Endothelial cell of umbilical vein (primary cell): ENCODE results near the gene APH1A. TPM values are rescaled to one million over a fixed set of nuclear protein-coding genes. Genes with fewer than 3 reads are reported as not detected.
"Not testable (repeated sequence)": the region's sequence is repeated elsewhere in the genome, so short reads cannot be mapped to it uniquely, and the experiment has no call there.

ENCODE experiments used
- Bru-seq: library from RNA; stranded (reverse); fragments of 400-500 nt; gene quantifications from one replicate; lab custom pipeline; 2021; lab: Mats Ljungman, UMichigan
- BruChase-seq, 2 experiments: library from RNA; stranded (reverse); fragments of 400-500 nt; gene quantifications; one replicate each; lab custom pipeline; 2021; lab: Mats Ljungman, UMichigan
- BruUV-seq: library from RNA; stranded (reverse); fragments of 400-500 nt; replicated peaks from 2 replicates; lab custom pipeline; 2021; lab: Mats Ljungman, UMichigan
- CTCF ChIA-PET: fragments of 300-600, 350-600 bp; sonication (Branson Sonifier 250); formaldehyde crosslinking; loops from one replicate; lab custom pipeline; 2021; ENCODE audit warnings: antibody characterized with exemption, inconsistent platforms; lab: Charles Lee
- POLR2A ChIA-PET: fragments of 300-600, 350-600 bp; sonication (Branson Sonifier 250); formaldehyde crosslinking; loops from one replicate; lab custom pipeline; 2021; ENCODE audit warnings: antibody characterized with exemption, inconsistent platforms; lab: Charles Lee
- DNase-seq: peaks from one replicate; pipeline ENCODE4 v3.0.0-alpha.2; 2011; ENCODE audit warnings: low read depth, low spot score
- FAIRE-seq: peaks from 2 replicates; lab custom pipeline; 2011; peaks lifted over from hg19 to GRCh38; lab: Jason Lieb, UNC
- H2AFZ ChIP-seq: 2 replicates; pipeline ENCODE4 v1.6.0; 2012; ENCODE audit warnings: low read depth, low read length, control low read depth, inconsistent platforms
- H3K27ac ChIP-seq: 2 replicates; pipeline ENCODE4 v1.5.1; 2011; ENCODE audit warnings: low read depth, mild to moderate bottlenecking, control low read depth, low read length, moderate library complexity; ENCODE audit not compliant: insufficient read depth
- H3K27me3 ChIP-seq, 2 experiments: 2 replicates each; pipeline versions ENCODE4 v1.6.0 to v1.6.1; 2011; ENCODE audit warnings: low read length in 2 of 2, mixed read lengths in 1 of 2; ENCODE audit not compliant: control insufficient read depth in 2 of 2, insufficient read depth in 2 of 2
- H3K36me3 ChIP-seq, 2 experiments: 2 replicates in 1 of 2; 3 replicates in 1 of 2; pipeline ENCODE4 v1.5.1; 2011; ENCODE audit warnings: low read length in 2 of 2, mild to moderate bottlenecking in 1 of 2, moderate library complexity in 1 of 2; ENCODE audit not compliant: control insufficient read depth in 2 of 2, insufficient read depth in 2 of 2; ENCODE audit errors: extremely low read depth in 1 of 2
- H3K4me1 ChIP-seq: 3 replicates; pipeline ENCODE4 v1.5.1; 2011; ENCODE audit warnings: mild to moderate bottlenecking, low read length; ENCODE audit not compliant: control insufficient read depth, insufficient read depth; ENCODE audit errors: extremely low read depth
- H3K4me2 ChIP-seq: 2 replicates; pipeline ENCODE4 v1.6.1; 2011; ENCODE audit warnings: low read length, control low read depth, mixed read lengths; ENCODE audit not compliant: insufficient read depth
- H3K4me3 ChIP-seq, 3 experiments: fragments of 200-600 bp in 1 of 3; sonication (generic), shearing (Covaris generic) in 1 of 3; replicated peaks in 1 of 3; 2 replicates each; pipeline ENCODE4 v1.5.1; 2011 to 2016; ENCODE audit warnings: control low read depth in 3 of 3, low read length in 3 of 3, mild to moderate bottlenecking in 2 of 3, inconsistent platforms in 1 of 3, low read depth in 1 of 3, moderate library complexity in 1 of 3; ENCODE audit not compliant: insufficient read depth in 1 of 3
- H3K79me2 ChIP-seq: 2 replicates; pipeline ENCODE4 v1.6.0; 2012; ENCODE audit warnings: low read length, inconsistent platforms; ENCODE audit not compliant: control insufficient read depth, insufficient read depth
- H3K9ac ChIP-seq: replicated peaks from 2 replicates; pipeline ENCODE3; 2011; ENCODE audit warnings: low read length, control low read depth; ENCODE audit not compliant: insufficient read depth; ENCODE audit errors: extremely low read depth
- H3K9me1 ChIP-seq: replicated peaks from 3 replicates; pipeline ENCODE4 v1.6.0; 2011; ENCODE audit warnings: mild to moderate bottlenecking, low read length; ENCODE audit not compliant: control insufficient read depth, insufficient read depth; ENCODE audit errors: extremely low read depth
- H3K9me3 ChIP-seq: replicated peaks from 2 replicates; pipeline ENCODE4 v1.5.1; 2012; ENCODE audit warnings: low read length, inconsistent platforms; ENCODE audit not compliant: control insufficient read depth, insufficient read depth
- H4K20me1 ChIP-seq: replicated peaks from 2 replicates; pipeline ENCODE3; 2011; ENCODE audit warnings: mild to moderate bottlenecking, low read length; ENCODE audit not compliant: control insufficient read depth, insufficient read depth; ENCODE audit errors: extremely low read depth
- GATA2 ChIP-seq: IDR thresholded peaks from 2 replicates; pipeline ENCODE4 v1.7.0; 2011; ENCODE audit warnings: low read depth, mild to moderate bottlenecking, moderate library complexity, mixed read lengths, low read length; ENCODE audit not compliant: insufficient read length, insufficient read depth
- MYC ChIP-seq: IDR thresholded peaks from one replicate; pipeline ENCODE4 v1.6.1; 2011; ENCODE audit warnings: mild to moderate bottlenecking, low read depth, low read length
- POLR2A ChIP-seq: IDR thresholded peaks from 2 replicates; pipeline ENCODE4 v1.6.1; 2012; ENCODE audit warnings: low read depth, mild to moderate bottlenecking, control low read depth, low read length
- POLR2AphosphoS5 ChIP-seq: IDR thresholded peaks from 2 replicates; pipeline ENCODE4 v1.6.1; 2012; ENCODE audit warnings: low read depth, mild to moderate bottlenecking, control low read depth, low read length, moderate library complexity; ENCODE audit not compliant: insufficient read depth
- dilution Hi-C: fragments of 300-500 bp; cut with MboI; formaldehyde crosslinking; loops from one replicate; pipeline ENCODE4 v1.15.0; 2019; ENCODE audit warnings: low sequenced_read_pairs; ENCODE audit not compliant: extremely low pct_ligation_motif_present
- intact Hi-C: fragments of 100-400 bp; cut with micrococcal nuclease; formaldehyde crosslinking; loops from one replicate; pipeline ENCODE4 v1.10.0; 2022
- long read RNA-seq: library from polyadenylated mRNA; stranded (forward); transcript quantifications from one replicate; pipeline ENCODE4 v2.0.0, GENCODE V29; 2021
- polyA minus RNA-seq, 3 experiments: library from RNA; depleted of rRNA, polyadenylated mRNA; stranded (reverse); fragments of >200 nt; gene quantifications; 1 replicate in 1 of 3; 2 replicates in 2 of 3; pipeline ENCODE4 v1.2.3, GENCODE V29; 2011
- polyA plus RNA-seq, 4 experiments: library from polyadenylated mRNA; depleted of rRNA in 3 of 4; stranded (reverse) in 3 of 4; unstranded in 1 of 4; fragments of >200 nt; gene quantifications; 2 replicates each; pipeline versions ENCODE4 v1.2.1 to v1.2.3, GENCODE V29; 2011 to 2012; ENCODE audit warnings: missing spikeins in 1 of 4
- total RNA-seq: library from RNA; stranded (reverse); gene quantifications from 2 replicates; pipeline ENCODE4 v1.2.3, GENCODE V29; 2021
- TF ChIP-seq, protein P1 (sequence below), 2 donors: IDR thresholded peaks; 1 replicate in 1 of 2; 2 replicates in 1 of 2; pipeline ENCODE4 v1.5.1; 2011; ENCODE audit warnings: low read length in 2 of 2, mild to moderate bottlenecking in 2 of 2, moderate library complexity in 2 of 2, control low read depth in 1 of 2, inconsistent platforms in 1 of 2, low read depth in 1 of 2; ENCODE audit not compliant: insufficient read depth in 1 of 2; ENCODE audit errors: extremely low read depth in 1 of 2

Gene APH1A
- total RNA-seq (157 and 165 TPM in 2 replicates), polyA plus RNA-seq (325 and 344 TPM in 2 replicates), polyA minus RNA-seq (287 and 355 TPM in 2 replicates), Bru-seq, nascent RNA (percentile 84 among the genes with signal in this experiment), BruChase-seq, experiment 1, labeled RNA remaining after a 6-hour chase (percentile 99 among the genes with signal in this experiment), BruChase-seq, experiment 2, labeled RNA remaining after a 2-hour chase (percentile 96 among the genes with signal in this experiment)
- 185 and 203 TPM in 2 replicates for polyA plus RNA-seq (2011; cell fraction: cytosol; rRNA removed)
- polyA plus RNA-seq (2011; cell fraction: nucleus; rRNA removed), result 325 and 331 TPM in 2 replicates
- polyA plus RNA-seq (2012), result 105 and 122 TPM in 2 replicates
- 76.3 TPM for polyA minus RNA-seq (2011; cell fraction: cytosol; rRNA and poly(A)+ RNA removed)
- polyA minus RNA-seq (2011; cell fraction: nucleus; rRNA and poly(A)+ RNA removed), result 80.5 and 107 TPM in 2 replicates
- long read RNA-seq, transcript APH1A-203 (7 exons, 1,713 nt), result minor isoform, 19 of 118 reads
- long read RNA-seq, transcript APH1A-202 (6 exons, 2,353 nt), result major isoform, 22 of 118 reads
- long read RNA-seq, partial matches to known transcripts, result 14 of 118 reads
- long read RNA-seq, other reads (novel, unspliced or antisense), result 61 of 118 reads

DNA sequence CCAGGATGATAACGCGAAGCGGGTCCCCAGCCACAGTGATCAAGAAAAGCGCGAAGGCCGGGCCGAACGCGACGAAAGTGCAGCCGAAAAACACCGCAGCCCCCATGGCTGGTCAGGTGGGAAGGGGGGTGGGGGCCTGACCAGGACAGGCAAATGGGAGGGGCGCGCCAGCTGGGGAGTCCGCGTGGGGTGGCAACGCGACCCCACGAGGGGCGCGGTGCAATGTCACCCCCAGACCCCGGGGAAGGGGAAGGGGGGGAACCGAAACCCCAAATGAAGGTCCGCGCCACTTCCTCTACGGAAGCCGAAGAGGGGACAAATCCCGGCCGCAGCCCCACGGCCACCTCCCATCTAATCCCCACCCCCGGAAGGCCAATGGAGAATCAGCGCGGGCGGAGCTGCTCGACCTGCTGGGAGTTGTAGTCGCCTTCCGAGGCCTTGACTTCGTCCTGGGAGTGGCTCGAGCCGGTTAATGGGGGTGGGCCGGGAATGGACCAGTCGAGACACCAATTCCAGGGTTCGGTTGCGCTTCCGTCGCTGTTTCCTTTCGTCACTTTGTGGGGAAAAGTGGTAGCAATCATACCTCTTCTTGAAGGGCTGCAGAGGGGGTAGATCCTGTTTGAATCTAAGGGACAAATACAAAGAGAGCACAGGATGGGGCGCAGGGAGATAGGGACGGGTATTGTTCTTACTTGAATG, at the start of gene APH1A:
TSS of gene APH1A (minus strand) at position 312 of the 699 bp plus-strand sequence. CDS start at position 106, 206 bp downstream.
- intact Hi-C loops, result loop anchor here (1.0 kb wide), 5 partner anchors 12 to 52 kb away; partner anchors contain the start of genes ANP32E, MRPS21 and PRPF3

DNA sequence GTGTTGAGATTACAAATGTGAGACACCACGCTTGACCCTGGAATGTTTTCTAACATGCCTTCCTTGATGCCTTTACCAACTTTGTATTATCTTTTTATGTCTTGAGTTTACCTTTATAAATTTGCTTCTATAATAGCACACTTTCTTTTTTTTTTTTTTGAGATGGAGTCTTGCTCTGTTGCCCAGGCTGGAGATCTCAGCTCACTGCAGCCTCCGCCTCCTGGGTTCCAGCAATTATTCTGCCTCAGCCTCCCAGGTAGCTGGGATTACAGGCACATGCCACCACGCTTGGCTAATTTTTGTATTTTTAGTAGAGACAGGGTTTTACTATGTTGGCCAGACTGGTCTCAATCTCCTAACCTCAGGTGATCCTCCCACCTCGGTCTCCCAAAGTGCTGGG, 45.9 kb upstream of the APH1A start:
- H3K27ac ChIP-seq, H3K27me3 ChIP-seq, H3K79me2 ChIP-seq, intact Hi-C loops, H3K4me3 ChIP-seq, H3K36me3 ChIP-seq, H3K4me2 ChIP-seq, DNase-seq, H3K9ac ChIP-seq, H3K9me3 ChIP-seq, H3K4me1 ChIP-seq, BruUV-seq, POLR2A ChIA-PET, H3K9me1 ChIP-seq, FAIRE-seq, dilution Hi-C loops, H2AFZ ChIP-seq, H4K20me1 ChIP-seq: not testable (repeated sequence)
- CTCF ChIA-PET, result interaction anchor here (1.9 kb wide), 1 partner anchor 59 kb away, joined by 5 read pairs; no protein-coding TSS in a partner anchor

More for the DNA sequence above, at the start of gene APH1A:
- no peaks in the 10 kb centered on the region for H3K27me3 ChIP-seq
- peaks cover 40% of the 10 kb centered on the region for H3K4me1 ChIP-seq
- H3K9me1 ChIP-seq, result no peaks in the 10 kb centered on the region
- H3K9ac ChIP-seq, result peak within 1 kb of the TSS; percentile 80
- TF ChIP-seq, protein P1, sequence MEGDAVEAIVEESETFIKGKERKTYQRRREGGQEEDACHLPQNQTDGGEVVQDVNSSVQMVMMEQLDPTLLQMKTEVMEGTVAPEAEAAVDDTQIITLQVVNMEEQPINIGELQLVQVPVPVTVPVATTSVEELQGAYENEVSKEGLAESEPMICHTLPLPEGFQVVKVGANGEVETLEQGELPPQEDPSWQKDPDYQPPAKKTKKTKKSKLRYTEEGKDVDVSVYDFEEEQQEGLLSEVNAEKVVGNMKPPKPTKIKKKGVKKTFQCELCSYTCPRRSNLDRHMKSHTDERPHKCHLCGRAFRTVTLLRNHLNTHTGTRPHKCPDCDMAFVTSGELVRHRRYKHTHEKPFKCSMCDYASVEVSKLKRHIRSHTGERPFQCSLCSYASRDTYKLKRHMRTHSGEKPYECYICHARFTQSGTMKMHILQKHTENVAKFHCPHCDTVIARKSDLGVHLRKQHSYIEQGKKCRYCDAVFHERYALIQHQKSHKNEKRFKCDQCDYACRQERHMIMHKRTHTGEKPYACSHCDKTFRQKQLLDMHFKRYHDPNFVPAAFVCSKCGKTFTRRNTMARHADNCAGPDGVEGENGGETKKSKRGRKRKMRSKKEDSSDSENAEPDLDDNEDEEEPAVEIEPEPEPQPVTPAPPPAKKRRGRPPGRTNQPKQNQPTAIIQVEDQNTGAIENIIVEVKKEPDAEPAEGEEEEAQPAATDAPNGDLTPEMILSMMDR (IDR thresholded peaks at IDR 0.05; ENCODE audit: extremely low read depth in 1 of 2, insufficient read depth in 1 of 2, low read depth in 1 of 2, low read length in 2 of 2), result no peak
- TF ChIP-seq POLR2AphosphoS5, result peak; percentile 61
- TF ChIP-seq POLR2A, result peak; percentile 26
- no peak for TF ChIP-seq MYC
- TF ChIP-seq GATA2, result no peak
- H3K9me3 ChIP-seq, result no peaks in the 10 kb centered on the region
- no TSS peak for BruUV-seq
- H3K79me2 ChIP-seq, result peaks cover 19% of the 10 kb centered on the region
- POLR2A ChIA-PET, result interaction anchor here (1.0 kb wide), 1 partner anchor 8 kb away, joined by 5 read pairs; no protein-coding TSS in a partner anchor
- peaks cover 3 to 19% of the 10 kb centered on the region in 2 experiments for H3K36me3 ChIP-seq
- H3K27ac ChIP-seq, result peak within 1 kb of the TSS; percentile 89
- peak within 1 kb of the TSS; percentile 92 for H2AFZ ChIP-seq
- peak within 1 kb of the TSS; percentile 51 to 84 (median 77) for H3K4me3 ChIP-seq
- H3K4me2 ChIP-seq, result peak within 1 kb of the TSS; percentile 97
- dilution Hi-C loops, result no loop called here
- H4K20me1 ChIP-seq, result no peaks in the 10 kb centered on the region
- FAIRE-seq (peak; percentile 99), DNase-seq (peak; percentile 95)
- CTCF ChIA-PET, result interaction anchor here (1.2 to 16.3 kb wide), 3 partner anchors 10 to 13 kb away, joined by 3 to 466 read pairs (median 23); partner anchors contain the start of genes CA14 and CIART
